Body of pancreas (tissue), 4 donors: ENCODE data around the gene DLX1. TPM values are rescaled to one million over a fixed set of nuclear protein-coding genes. Genes with fewer than 3 reads are reported as not detected.

Experiments
- ATAC-seq: fragments of 150-250 bp; one replicate; pipeline ENCODE4 v1.9.1; 2016
- DNase-seq, 4 donors: peaks; one replicate each; pipeline ENCODE4 v3.0.0-alpha.2; 2019
- H3K27ac ChIP-seq, 4 donors: fragments of 200-600 bp; sonication (generic); 1 replicate in 3 of 4; 2 replicates in 1 of 4; pipeline versions ENCODE4 v1.5.1 to v1.6.1; 2016 to 2019; ENCODE audit warnings: mild to moderate bottlenecking in 1 of 4, mixed read lengths in 1 of 4, moderate library complexity in 1 of 4
- H3K27me3 ChIP-seq, 2 donors: fragments of 200-600 bp; sonication (generic); one replicate each; pipeline ENCODE4 v1.6.0; 2016; ENCODE audit warnings: mild to moderate bottlenecking in 1 of 2
- H3K36me3 ChIP-seq, 2 donors: fragments of 200-600 bp; sonication (generic); replicated peaks in 1 of 2; 2 replicates each; pipeline ENCODE4 v1.5.1; 2016; ENCODE audit warnings: low read depth in 2 of 2; ENCODE audit not compliant: insufficient read depth in 1 of 2
- H3K4me1 ChIP-seq: fragments of 200-600 bp; sonication (generic); one replicate; pipeline ENCODE4 v1.6.0; 2016
- H3K4me3 ChIP-seq, 2 donors: fragments of 200-600 bp; sonication (generic); 1 replicate in 1 of 2; 2 replicates in 1 of 2; pipeline ENCODE4 v1.5.1; 2016 to 2019
- H3K9me3 ChIP-seq, 3 donors: fragments of 200-600 bp; sonication (generic); 1 replicate in 2 of 3; 2 replicates in 1 of 3; pipeline ENCODE4 v1.5.1; 2016
- POLR2A ChIP-seq, 3 donors: fragments of 450-650 bp; IDR thresholded peaks; one replicate each; pipeline ENCODE4 v1.6.1; 2016; ENCODE audit warnings: antibody characterized with exemption in 3 of 3, mild to moderate bottlenecking in 2 of 3
- WGBS, 2 donors: methylation state at CpG; one replicate each; pipeline ENCODE4 v1.1.5; 2017; 5-methylcytosine and 5-hydroxymethylcytosine counted together
- intact Hi-C: fragments of 100-400 bp; cut with DNase I; formaldehyde crosslinking; loops from one replicate; pipeline ENCODE4 v1.15.1; 2023
- total RNA-seq, 2 donors: library from RNA; depleted of rRNA; stranded (reverse); fragments of >200 nt; gene quantifications; one replicate each; pipeline ENCODE4 v1.1.0, GENCODE V29; 2016
- TF ChIP-seq, protein P1 (sequence below), 7 experiments: fragments of 450-650 bp in 4 of 7; fragments of 200-600 bp in 3 of 7; sonication (generic) in 3 of 7; IDR thresholded peaks; one replicate each; pipeline ENCODE4 v1.5.1; 2016 to 2019; ENCODE audit warnings: antibody characterized with exemption in 7 of 7

DLX1 gene
- total RNA-seq, 2 donors from 2014 or later, result not detected

DNA sequence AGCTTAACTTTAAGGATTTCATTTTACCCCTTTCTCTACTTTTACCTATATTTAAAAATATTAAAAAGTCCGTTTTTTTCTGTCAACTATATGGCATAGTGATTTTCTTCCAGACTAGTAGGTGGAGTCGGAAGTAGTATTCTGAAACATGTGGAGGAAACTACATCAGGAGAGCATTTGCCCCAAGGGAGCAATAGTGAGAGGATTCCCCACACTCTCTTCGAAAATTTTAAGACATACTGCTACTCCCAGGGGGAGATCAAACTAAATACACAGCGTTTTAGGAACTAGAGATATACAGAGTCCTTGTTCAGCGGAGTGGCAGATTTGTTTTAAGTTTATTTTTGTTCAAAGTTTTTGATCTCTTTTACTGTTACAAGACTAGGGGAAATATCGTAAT lies 45.0 kb upstream of the DLX1 start:
- DNase-seq (no peak), ATAC-seq (no peak)
- H3K27me3 ChIP-seq, result no peaks in the 10 kb centered on the region
- H3K4me1 ChIP-seq, result no peaks in the 10 kb centered on the region
- 84% methylated on average over 6 of the region's 6 CpGs for WGBS, 2 donors
- intact Hi-C loops, result no loop called here
- H3K27ac ChIP-seq, result no peak overlapping the region
- no peak for TF ChIP-seq POLR2A (IDR thresholded peaks at IDR 0.05)
- TF ChIP-seq, protein P1, sequence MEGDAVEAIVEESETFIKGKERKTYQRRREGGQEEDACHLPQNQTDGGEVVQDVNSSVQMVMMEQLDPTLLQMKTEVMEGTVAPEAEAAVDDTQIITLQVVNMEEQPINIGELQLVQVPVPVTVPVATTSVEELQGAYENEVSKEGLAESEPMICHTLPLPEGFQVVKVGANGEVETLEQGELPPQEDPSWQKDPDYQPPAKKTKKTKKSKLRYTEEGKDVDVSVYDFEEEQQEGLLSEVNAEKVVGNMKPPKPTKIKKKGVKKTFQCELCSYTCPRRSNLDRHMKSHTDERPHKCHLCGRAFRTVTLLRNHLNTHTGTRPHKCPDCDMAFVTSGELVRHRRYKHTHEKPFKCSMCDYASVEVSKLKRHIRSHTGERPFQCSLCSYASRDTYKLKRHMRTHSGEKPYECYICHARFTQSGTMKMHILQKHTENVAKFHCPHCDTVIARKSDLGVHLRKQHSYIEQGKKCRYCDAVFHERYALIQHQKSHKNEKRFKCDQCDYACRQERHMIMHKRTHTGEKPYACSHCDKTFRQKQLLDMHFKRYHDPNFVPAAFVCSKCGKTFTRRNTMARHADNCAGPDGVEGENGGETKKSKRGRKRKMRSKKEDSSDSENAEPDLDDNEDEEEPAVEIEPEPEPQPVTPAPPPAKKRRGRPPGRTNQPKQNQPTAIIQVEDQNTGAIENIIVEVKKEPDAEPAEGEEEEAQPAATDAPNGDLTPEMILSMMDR (IDR thresholded peaks at IDR 0.05), result no peak
- H3K4me3 ChIP-seq, result no peak overlapping the region
- H3K36me3 ChIP-seq, result no peaks in the 10 kb centered on the region
- H3K9me3 ChIP-seq, result no peaks in the 10 kb centered on the region

DNA sequence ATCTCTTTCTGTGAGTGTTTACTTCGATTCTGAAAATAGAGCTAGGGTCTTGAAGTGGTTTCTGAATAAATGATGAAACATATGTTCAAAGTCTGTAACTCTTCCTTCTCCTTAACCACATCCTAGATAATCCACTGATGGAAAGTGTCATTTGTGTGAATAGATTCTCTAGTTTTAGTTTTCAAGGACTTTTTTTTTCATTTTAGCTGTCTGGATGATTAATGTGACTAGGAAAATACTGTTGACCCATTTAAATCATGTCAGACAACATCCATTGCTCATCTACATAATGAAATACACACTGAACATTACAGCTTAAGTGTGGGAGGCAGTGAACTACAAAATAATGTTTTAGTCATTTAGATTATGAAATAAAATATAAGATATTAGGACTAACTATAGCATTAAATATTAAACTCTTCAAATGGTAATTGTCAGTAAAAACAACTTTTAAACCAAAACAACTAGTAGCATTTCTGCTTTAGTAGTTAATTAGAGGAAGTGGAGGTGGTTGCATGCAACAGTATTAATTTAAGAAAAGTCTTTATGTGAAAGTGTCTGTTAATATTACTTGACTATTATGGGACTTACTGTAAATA lies 39.1 kb upstream of the DLX1 start:
- DNase-seq, result no peak
- Histone ChIP-seq H3K36me3 (no peaks in the 10 kb centered on the region), H3K9me3 (no peaks in the 10 kb centered on the region), H3K27me3 (no peaks in the 10 kb centered on the region), H3K27ac (no peak overlapping the region), H3K4me1 (no peaks in the 10 kb centered on the region), H3K4me3 (no peak overlapping the region)
- ATAC-seq, result no peak
- intact Hi-C loops, result no loop called here
- TF ChIP-seq, protein P1 (IDR thresholded peaks at IDR 0.05), result no peak
- no peak for TF ChIP-seq POLR2A (IDR thresholded peaks at IDR 0.05)
- 71 to 73% methylated on average over 1 of the region's 1 CpG for WGBS, 2 donors

DNA sequence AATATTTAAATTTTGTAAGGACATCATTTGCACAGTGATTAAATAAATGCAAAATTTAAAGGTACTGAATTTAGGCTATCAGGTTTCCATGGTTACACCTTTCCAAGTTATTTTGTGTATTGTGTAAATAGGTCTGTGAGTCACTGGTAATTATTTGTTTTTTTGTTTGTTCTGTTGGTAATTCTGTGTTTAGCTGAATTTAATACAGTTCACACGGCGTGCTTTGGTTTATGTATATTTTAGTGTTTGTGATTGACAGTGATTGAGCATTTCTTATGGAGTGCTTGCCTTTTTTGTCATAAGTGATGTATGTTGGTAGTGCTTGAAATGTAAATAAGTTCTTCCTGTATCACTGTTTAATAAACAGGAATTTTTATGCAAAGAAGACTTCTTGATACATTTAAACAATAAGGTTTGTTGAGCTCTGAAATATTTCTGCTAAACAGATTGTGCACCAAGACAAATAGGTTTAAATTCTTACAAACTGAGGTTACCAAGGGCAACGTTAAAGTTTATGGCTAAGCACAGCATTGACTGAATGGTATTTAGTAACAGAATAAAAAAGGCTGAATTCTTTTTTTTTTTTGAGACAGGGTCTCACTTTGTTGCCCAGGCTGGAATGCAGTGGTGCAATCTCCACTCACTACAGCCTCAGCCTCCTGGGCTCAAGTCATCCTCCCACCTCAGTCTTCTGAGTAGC lies 38.3 kb upstream of the DLX1 start:
- 72 to 86% methylated on average over 3 of the region's 3 CpGs for WGBS, 2 donors
- no peak for ATAC-seq
- H3K4me1 ChIP-seq, result peaks cover under 1% of the 10 kb centered on the region

DNA sequence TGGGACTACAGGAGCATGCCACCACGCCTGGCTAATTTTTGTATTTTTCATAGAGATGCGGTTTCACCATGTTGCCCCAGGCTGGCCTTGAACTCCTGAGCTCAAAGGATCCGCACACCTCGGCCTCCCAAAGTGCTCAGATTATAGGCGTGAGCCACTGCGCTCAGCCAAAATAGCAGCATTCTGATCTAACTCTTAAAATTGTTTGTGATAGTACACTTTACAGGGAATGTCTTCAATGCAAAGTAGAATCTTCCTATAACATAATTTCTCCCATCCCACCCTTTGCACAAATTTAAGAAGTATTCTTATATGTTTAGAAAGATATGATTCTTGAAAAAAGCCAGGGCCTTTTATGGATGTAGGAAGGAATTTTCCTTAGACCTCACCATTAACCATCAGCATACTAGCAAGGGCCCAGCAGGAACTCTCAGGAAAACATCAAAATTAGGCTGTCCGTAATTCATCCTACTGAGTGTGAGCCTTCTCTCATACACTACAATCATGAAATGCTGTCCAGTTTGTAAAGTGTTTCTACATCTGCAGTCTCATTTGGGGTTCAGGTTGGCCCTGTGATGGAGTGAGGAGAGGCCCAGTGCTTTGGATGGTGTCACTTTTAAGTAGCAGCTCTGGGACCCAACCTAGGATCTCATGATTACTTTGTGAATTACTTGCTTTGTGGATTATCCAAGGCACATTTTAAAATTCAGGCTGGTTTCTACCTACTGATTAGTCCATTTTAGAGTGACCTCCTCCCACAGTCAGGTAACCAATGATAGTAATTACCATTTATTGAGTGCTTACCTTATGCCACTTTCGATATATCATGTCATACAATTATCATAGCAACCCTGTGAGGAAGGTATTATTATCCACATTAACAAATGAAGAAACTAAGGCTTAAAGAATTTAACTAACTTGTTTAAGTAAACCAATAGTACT lies 37.5 kb upstream of the DLX1 start:
- H3K4me1 ChIP-seq, result peaks cover 5% of the 10 kb centered on the region
- H3K36me3 ChIP-seq, result no peaks in the 10 kb centered on the region
- intact Hi-C loops, result no loop called here
- H3K27ac ChIP-seq, result no peak overlapping the region
- TF ChIP-seq POLR2A (IDR thresholded peaks at IDR 0.05), result no peak
- TF ChIP-seq, protein P1 (IDR thresholded peaks at IDR 0.05), result no peak
- no peak overlapping the region for H3K4me3 ChIP-seq
- no peaks in the 10 kb centered on the region for H3K27me3 ChIP-seq
- DNase-seq (no peak), ATAC-seq (no peak)
- H3K9me3 ChIP-seq, result no peaks in the 10 kb centered on the region
- 96 to 97% methylated on average over 8 of the region's 8 CpGs for WGBS, 2 donors

More for the DNA sequence above, 38.3 kb upstream of the DLX1 start:
- intact Hi-C loops, result no loop called here
- TF ChIP-seq POLR2A (IDR thresholded peaks at IDR 0.05), result no peak
- TF ChIP-seq, protein P1 (IDR thresholded peaks at IDR 0.05), result no peak
- Histone ChIP-seq H3K9me3 (no peaks in the 10 kb centered on the region), H3K27ac (no peak overlapping the region), H3K27me3 (no peaks in the 10 kb centered on the region), H3K36me3 (no peaks in the 10 kb centered on the region), H3K4me3 (no peak overlapping the region)
- DNase-seq, result no peak
